Tracheal epithelial cell (primary cell): ENCODE measurements around the gene TENM3. TPM values are rescaled to one million over a fixed set of nuclear protein-coding genes. Genes with fewer than 3 reads are reported as not detected.

Source experiments
- total RNA-seq: library from RNA; depleted of rRNA; stranded (reverse); fragments of >200 nt; gene quantifications from 2 replicates; pipeline ENCODE4 v1.2.1, GENCODE V29; 2014

TENM3 gene
- 1.5 and 1.7 TPM in 2 replicates for total RNA-seq

GRCh38 chr4:182243204-182243603 is at the start of gene TENM3:
Gene TENM3, plus strand, starts transcription at chr4:182243402. Its CDS starts 80,619 bp downstream, at chr4:182324021.

